OCI-LY7 (cell line): ENCODE data around the gene TLR5. TPM values are rescaled to one million over a fixed set of nuclear protein-coding genes. Genes with fewer than 3 reads are reported as not detected.

Experiments used
- BruUV-seq: library from RNA; stranded (reverse); fragments of 400-500 nt; replicated peaks from 2 replicates; lab custom pipeline; 2021; lab: Mats Ljungman, UMichigan
- CTCF ChIA-PET: fragments of 300-600 bp; sonication (Branson Sonifier 250); formaldehyde crosslinking; loops from one replicate; lab custom pipeline; 2022; ENCODE audit warnings: antibody characterized with exemption; ENCODE audit not compliant: unreplicated experiment; lab: Charles Lee
- POLR2A ChIA-PET: fragments of 300-600 bp; sonication (Branson Sonifier 250); formaldehyde crosslinking; loops from one replicate; lab custom pipeline; 2022; ENCODE audit warnings: antibody characterized with exemption; lab: Charles Lee
- DNase-seq: peaks from one replicate; pipeline ENCODE4 v3.0.0-alpha.2; 2015; ENCODE audit warnings: low spot score
- H2AFZ ChIP-seq: fragments of 200-600 bp; sonication (generic), shearing (Covaris generic); 2 replicates; pipeline ENCODE4 v1.6.1; 2014; ENCODE audit warnings: mild to moderate bottlenecking, antibody characterized with exemption, low read length, moderate library complexity
- H3K27ac ChIP-seq: fragments of 200-600 bp; sonication (generic); 2 replicates; pipeline ENCODE4 v1.5.1; 2014; ENCODE audit warnings: mixed run types, low read depth, mild to moderate bottlenecking, moderate library complexity, low read length, inconsistent platforms; ENCODE audit not compliant: poor library complexity, severe bottlenecking
- H3K36me3 ChIP-seq: fragments of 200-600 bp; sonication (generic); 2 replicates; pipeline ENCODE4 v1.6.1; 2014; ENCODE audit warnings: mild to moderate bottlenecking, antibody characterized with exemption, low read length, moderate library complexity, mixed read lengths; ENCODE audit not compliant: insufficient read depth
- H3K4me1 ChIP-seq: fragments of 200-600 bp; sonication (generic); 2 replicates; pipeline ENCODE4 v1.5.1; 2014; ENCODE audit warnings: mild to moderate bottlenecking, low read length; ENCODE audit not compliant: insufficient read depth, poor library complexity, severe bottlenecking
- H3K4me2 ChIP-seq: fragments of 200-600 bp; sonication (generic); 2 replicates; pipeline ENCODE4 v1.6.1; 2014; ENCODE audit warnings: mild to moderate bottlenecking, low read length
- H3K4me3 ChIP-seq: fragments of 200-600 bp; sonication (generic); 2 replicates; pipeline ENCODE4 v1.5.1; 2014; ENCODE audit warnings: mild to moderate bottlenecking, low read depth, low read length; ENCODE audit not compliant: poor library complexity, severe bottlenecking
- H3K79me2 ChIP-seq: fragments of 200-600 bp; sonication (generic); 2 replicates; pipeline ENCODE4 v1.6.1; 2016; ENCODE audit warnings: low read depth, mild to moderate bottlenecking, low read length, moderate library complexity, mixed read lengths; ENCODE audit not compliant: insufficient read depth
- H3K9me2 ChIP-seq: fragments of 200-600 bp; sonication (generic); 2 replicates; pipeline ENCODE4 v1.6.1; 2016; ENCODE audit warnings: mild to moderate bottlenecking, low read length, mixed read lengths; ENCODE audit not compliant: insufficient read depth
- H3K9me3 ChIP-seq: fragments of 200-600 bp; sonication (generic); 2 replicates; pipeline ENCODE4 v1.6.1; 2014; ENCODE audit warnings: mild to moderate bottlenecking, mixed run types, low read length, mixed read lengths
- H4K20me1 ChIP-seq: fragments of 200-600 bp; sonication (generic); 2 replicates; pipeline ENCODE4 v1.6.1; 2014; ENCODE audit warnings: mild to moderate bottlenecking, antibody characterized with exemption, low read length, moderate library complexity, mixed read lengths; ENCODE audit not compliant: insufficient read depth
- EZH2phosphoT487 ChIP-seq: fragments of 200-600 bp; sonication (generic); IDR thresholded peaks from 2 replicates; pipeline ENCODE4 v1.6.1; 2018; ENCODE audit warnings: low read depth, borderline replicate concordance, mild to moderate bottlenecking, mixed run types, antibody characterized with exemption, low read length, moderate library complexity, mixed read lengths
- intact Hi-C: fragments of 100-400 bp; cut with micrococcal nuclease; formaldehyde crosslinking; loops from one replicate; pipeline ENCODE4 v1.10.0; 2022; ENCODE audit not compliant: unreplicated experiment
- total RNA-seq, 2 experiments: library from RNA; depleted of rRNA in 1 of 2; stranded (reverse); fragments of >200 nt in 1 of 2; shearing (Covaris generic) in 1 of 2; gene quantifications; 2 replicates each; pipeline ENCODE4 v1.2.3, GENCODE V29; 2014 to 2022
- TF ChIP-seq, protein P1 (sequence below): fragments of 200-600 bp; sonication (generic); conservative IDR thresholded peaks from 2 replicates; pipeline ENCODE4 v1.5.1; 2014; ENCODE audit warnings: mild to moderate bottlenecking, antibody characterized with exemption, low read length, moderate library complexity, mixed read lengths

The TLR5 gene
- total RNA-seq, 2 experiments from 2014 or later, result not detected

DNA sequence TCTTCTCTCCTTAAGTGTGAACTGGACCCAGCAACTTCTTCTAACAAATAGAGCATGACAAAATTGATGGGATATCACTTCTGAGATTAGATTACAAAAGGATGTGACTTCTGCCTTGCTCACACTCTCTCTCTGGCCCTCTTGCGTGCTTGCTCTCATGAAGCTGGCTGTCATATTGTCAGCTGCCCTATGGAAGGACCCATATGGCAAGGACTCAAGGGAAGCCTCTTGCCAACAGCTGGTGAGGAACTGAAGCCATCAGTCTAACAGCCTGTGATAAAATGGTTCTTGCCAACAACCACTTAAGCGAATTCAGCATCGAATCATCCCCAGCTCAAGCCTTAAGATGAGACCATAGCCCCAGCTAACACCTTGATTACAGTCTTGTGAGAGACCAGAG lies 4.8 kb upstream of the TLR5 start:
- Histone ChIP-seq H3K9me3 (no peaks in the 10 kb centered on the region), H2AFZ (no peak overlapping the region), H3K4me3 (no peak overlapping the region), H4K20me1 (no peaks in the 10 kb centered on the region), H3K79me2 (no peaks in the 10 kb centered on the region), H3K36me3 (no peaks in the 10 kb centered on the region), H3K4me2 (no peak overlapping the region), H3K9me2 (no peaks in the 10 kb centered on the region), H3K4me1 (peaks cover 7% of the 10 kb centered on the region), H3K27ac (no peak overlapping the region)
- intact Hi-C loops, result no loop called here
- ChIA-PET CTCF (no interaction called here), POLR2A (no interaction called here)
- TF ChIP-seq, protein P1, sequence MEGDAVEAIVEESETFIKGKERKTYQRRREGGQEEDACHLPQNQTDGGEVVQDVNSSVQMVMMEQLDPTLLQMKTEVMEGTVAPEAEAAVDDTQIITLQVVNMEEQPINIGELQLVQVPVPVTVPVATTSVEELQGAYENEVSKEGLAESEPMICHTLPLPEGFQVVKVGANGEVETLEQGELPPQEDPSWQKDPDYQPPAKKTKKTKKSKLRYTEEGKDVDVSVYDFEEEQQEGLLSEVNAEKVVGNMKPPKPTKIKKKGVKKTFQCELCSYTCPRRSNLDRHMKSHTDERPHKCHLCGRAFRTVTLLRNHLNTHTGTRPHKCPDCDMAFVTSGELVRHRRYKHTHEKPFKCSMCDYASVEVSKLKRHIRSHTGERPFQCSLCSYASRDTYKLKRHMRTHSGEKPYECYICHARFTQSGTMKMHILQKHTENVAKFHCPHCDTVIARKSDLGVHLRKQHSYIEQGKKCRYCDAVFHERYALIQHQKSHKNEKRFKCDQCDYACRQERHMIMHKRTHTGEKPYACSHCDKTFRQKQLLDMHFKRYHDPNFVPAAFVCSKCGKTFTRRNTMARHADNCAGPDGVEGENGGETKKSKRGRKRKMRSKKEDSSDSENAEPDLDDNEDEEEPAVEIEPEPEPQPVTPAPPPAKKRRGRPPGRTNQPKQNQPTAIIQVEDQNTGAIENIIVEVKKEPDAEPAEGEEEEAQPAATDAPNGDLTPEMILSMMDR, result no peak
- TF ChIP-seq EZH2phosphoT487, result no peak
- BruUV-seq, result no TSS peak
- DNase-seq, result no peak

DNA sequence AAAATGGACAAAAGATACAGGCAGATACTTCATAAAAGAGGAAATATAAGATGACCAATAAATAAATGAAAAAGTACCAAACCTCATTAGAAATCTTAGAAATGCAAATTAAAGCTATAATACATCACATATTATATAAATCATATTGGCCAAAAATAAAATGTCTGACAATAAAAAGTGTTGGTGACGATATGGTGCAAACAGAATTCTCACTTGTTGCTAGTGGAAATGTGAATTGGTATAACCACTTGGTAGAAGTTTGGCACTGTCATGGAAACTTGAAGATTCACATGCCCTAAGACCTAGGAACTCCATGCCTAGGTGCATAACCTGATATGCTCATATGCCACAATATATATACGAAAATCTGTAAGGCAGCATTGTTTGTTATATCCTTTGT lies 4.4 kb upstream of the TLR5 start:
- no peaks in the 10 kb centered on the region for H3K79me2 ChIP-seq
- H3K9me3 ChIP-seq, result no peaks in the 10 kb centered on the region
- BruUV-seq, result no TSS peak
- no peak overlapping the region for H2AFZ ChIP-seq
- H3K4me2 ChIP-seq, result no peak overlapping the region
- intact Hi-C loops, result no loop called here
- H3K27ac ChIP-seq, result no peak overlapping the region
- peaks cover 7% of the 10 kb centered on the region for H3K4me1 ChIP-seq
- H4K20me1 ChIP-seq, result no peaks in the 10 kb centered on the region
- no peak for DNase-seq
- no peaks in the 10 kb centered on the region for H3K36me3 ChIP-seq
- ChIA-PET POLR2A (no interaction called here), CTCF (no interaction called here)
- no peaks in the 10 kb centered on the region for H3K9me2 ChIP-seq
- TF ChIP-seq, protein P1, result no peak
- no peak for TF ChIP-seq EZH2phosphoT487
- H3K4me3 ChIP-seq, result no peak overlapping the region

DNA sequence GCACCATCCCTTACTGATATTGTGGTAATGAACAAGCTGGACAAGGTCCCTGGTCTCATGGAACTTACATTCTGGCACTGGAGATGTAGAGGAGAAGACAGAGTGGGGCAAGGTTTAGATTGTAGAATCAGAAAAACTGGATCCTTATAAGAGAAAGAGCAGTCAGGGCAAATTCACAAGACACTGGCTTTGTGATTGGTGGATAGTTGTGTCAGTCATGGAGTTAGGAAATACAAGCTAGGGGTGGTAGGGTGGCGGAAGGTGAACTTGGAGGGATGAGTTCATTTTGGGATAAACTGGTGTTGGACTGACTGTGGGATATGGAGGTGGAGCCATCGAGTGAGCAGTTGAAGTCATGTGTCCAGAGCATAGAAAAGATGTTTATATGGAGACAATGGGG lies 3.7 kb upstream of the TLR5 start:
- H3K9me2 ChIP-seq, result no peaks in the 10 kb centered on the region

More for the DNA sequence above, 3.7 kb upstream of the TLR5 start:
- Histone ChIP-seq H3K36me3 (no peaks in the 10 kb centered on the region), H3K27ac (no peak overlapping the region), H2AFZ (no peak overlapping the region), H3K4me3 (no peak overlapping the region), H3K4me1 (peaks cover 7% of the 10 kb centered on the region), H3K9me3 (no peaks in the 10 kb centered on the region), H3K4me2 (no peak overlapping the region), H4K20me1 (no peaks in the 10 kb centered on the region), H3K79me2 (no peaks in the 10 kb centered on the region)
- ChIA-PET POLR2A (no interaction called here), CTCF (no interaction called here)
- no TSS peak for BruUV-seq
- intact Hi-C loops, result no loop called here
- no peak for DNase-seq
- TF ChIP-seq EZH2phosphoT487, result no peak
- TF ChIP-seq, protein P1, result no peak
